Astrocyte of the spinal cord (primary cell): Measurements from ENCODE around the gene RIPK3.

Experiments
- DNase-seq: peaks from one replicate; pipeline ENCODE4 v3.0.0; 2011; ENCODE audit warnings: low read depth, low spot score
- H3K4me3 ChIP-seq: 2 replicates; pipeline ENCODE4 v1.5.1; 2011; ENCODE audit warnings: low read depth, mild to moderate bottlenecking, low read length, moderate library complexity
- CTCF ChIP-seq: IDR thresholded peaks from 2 replicates; pipeline ENCODE4 v1.5.1; 2012; ENCODE audit warnings: low read depth, mild to moderate bottlenecking, low read length, inconsistent platforms
- in situ Hi-C: cut with HindIII; loops from 2 replicates; pipeline ENCODE4 v1.10.0; 2017; ENCODE audit warnings: low sequenced_read_pairs

The RIPK3 gene

DNA sequence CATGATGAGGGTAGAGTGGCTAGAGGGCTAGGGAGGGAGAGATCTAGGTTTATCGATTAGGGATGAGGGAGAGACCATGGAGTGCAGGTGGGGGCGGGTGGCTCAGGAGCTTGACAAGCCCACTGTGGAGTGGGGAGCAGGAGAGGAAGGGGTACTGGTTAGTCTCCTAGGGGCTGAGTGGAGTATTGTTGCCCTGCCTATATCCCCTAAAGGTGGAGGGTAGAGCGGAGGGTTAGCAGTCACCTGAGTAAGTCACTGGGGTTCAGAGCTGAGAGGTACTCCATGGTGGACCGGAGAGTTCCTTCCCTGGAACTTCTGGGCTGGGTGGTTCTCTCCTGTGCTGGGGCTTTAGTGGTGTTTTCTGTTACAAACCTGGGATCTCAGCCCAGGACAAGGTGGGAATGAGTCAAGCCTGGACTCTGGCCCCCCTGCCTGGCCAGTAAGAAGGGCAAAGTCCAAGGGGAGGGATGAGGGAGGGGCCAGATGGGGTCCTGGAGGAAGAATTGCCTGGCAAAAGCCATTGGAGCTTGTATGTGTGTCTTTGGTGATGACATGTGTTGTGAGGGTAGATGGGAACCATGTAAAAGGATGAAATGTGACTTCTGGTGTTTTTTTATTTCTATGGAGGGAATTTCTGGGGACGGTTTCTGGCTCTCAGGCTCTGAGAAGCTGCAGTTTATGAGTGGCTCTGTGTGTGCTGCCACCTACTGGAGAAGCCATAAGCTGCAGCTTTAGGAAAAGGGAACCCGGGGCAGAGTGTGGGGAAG, 32.0 kb downstream of the RIPK3 start, which contains the start of gene CIDEB:
TSS of gene CIDEB (minus strand) at position 403 of the 767 bp plus-strand sequence. CDS start at position 284, 119 bp downstream.
- TF ChIP-seq CTCF = peak; percentile 97
- no peak within 1 kb of the TSS for H3K4me3 ChIP-seq
- DNase-seq = peak; percentile 53
- in situ Hi-C loops = no loop called here

DNA sequence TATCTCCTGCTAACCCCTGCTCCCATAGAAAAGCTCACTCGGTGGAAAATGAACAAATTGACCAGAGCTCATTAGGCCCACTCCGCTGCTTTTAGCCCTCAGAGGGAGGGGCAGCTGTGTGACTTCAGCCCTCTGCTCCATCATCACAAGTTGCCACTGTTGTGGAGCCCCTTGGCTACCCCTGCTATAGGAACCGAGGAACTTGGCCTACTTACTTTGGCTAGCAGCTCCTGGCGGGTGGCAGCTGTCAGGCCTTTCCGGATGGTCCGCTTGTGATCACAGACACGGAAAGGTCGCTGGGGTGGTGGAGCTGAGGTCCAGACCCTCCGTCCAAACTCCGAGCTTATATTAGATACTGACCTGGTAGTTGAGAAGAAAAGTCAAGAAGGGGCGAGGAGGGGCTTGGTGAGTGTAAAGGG, 32.6 kb downstream of the RIPK3 start:
- H3K4me3 ChIP-seq = no peak overlapping the region
- in situ Hi-C loops = no loop called here
- no peak for TF ChIP-seq CTCF
- no peak for DNase-seq

- in situ Hi-C loops = no loop called here
- no peak for DNase-seq
These were observed 35.8 kb downstream of the RIPK3 start for GRCh38 chr14:24304019-24304387.

GRCh38 chr14:24300326-24300980, 39.3 kb downstream of the RIPK3 start:
- DNase-seq = no peak
- TF ChIP-seq CTCF = no peak
- peak overlapping the region; percentile 92 for H3K4me3 ChIP-seq
- in situ Hi-C loops = no loop called here

More at GRCh38 chr14:24304019-24304387, 35.8 kb downstream of the RIPK3 start:
- no peak overlapping the region for H3K4me3 ChIP-seq
- TF ChIP-seq CTCF = no peak

DNA sequence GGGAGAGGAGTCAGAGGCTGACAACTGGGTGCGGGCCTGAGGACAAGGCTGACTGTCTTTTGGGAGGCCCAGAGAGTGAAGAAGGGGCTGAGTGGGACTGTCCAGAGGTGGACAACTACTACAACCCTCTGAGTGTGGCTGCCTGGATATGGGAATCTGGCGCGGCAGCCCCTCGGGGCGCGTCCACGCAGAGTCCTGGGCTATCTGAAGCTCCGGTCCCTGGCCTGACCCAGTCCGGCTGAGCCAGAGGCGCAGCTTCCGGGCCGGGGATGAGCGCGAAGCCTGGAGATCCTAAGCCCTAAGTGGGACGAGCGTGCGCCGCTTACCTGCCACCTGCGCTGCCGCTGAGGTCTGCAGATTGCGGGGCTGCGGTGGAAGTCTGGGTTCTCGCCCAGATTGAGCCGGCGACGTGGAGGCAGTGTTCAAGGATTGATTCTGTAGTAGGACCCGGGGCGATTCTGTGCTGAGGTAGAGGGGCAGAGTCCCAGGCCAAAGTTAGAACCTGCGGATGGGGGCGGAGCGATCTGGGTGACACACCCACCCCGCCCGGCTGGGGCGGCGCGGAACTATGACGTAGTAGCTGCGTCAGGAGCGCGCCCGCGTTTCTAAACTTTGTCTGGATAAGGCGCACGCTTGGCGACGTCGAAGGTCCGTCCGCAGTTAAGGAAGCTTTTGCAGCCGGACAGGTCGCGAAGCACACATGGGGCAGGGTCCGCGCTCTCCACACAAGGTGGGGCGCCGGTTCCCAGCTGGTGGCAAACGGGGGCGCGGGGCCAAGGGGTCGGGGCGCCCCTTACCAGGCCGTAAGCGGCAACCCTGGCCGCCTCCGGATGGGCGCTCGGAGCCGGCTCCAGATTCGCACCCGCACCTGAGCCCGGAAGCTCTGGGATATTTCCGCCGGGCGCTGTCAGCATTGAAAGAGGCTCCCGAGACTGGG, 40.3 kb downstream of the RIPK3 start, which contains the start of the genes DHRS1 and NOP9:
TSS of gene DHRS1 (minus strand) at position 526 of the 937 bp plus-strand sequence. CDS start 674 bp downstream, outside the sequence.
TSS of gene NOP9 (plus strand) at position 596 of the 937 bp plus-strand sequence. CDS start at position 701, 105 bp downstream.
- peak within 1 kb of the TSS; percentile 92 for H3K4me3 ChIP-seq
- peak; percentile 89 for DNase-seq
- in situ Hi-C loops = no loop called here
- TF ChIP-seq CTCF = no peak

DNA sequence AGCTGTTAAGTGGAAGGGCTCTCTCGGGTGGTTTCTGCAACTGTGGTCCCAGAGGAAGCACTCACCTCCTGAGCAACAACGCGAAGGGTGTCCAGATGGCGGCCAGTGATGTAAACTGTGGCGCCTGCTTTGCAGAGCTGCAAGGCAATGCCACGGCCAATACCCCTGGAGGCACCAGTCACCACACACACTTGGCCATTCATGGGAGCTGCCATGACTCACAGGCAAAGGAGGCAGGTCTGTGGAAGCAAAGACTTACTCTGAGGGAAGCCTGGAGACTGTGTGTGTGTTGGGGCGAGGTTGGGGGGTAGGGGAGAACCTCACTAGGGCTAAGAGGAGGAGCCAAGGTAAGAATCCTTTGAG, 40.9 kb downstream of the RIPK3 start:
- peak overlapping the region; percentile 92 for H3K4me3 ChIP-seq
- in situ Hi-C loops = no loop called here
- TF ChIP-seq CTCF = no peak
- DNase-seq = peak; percentile 54
